Stimulated activated naive CD8-positive, alpha-beta T cell treated with anti-CD3 and anti-CD28 coated beads, Interleukin-15, Interleukin-2, amounts not matched to agents 100 ng/mL and 50 ng/mL, for 24 hours (primary cell): ENCODE measurements around the gene CRYL1.
A peak's percentile ranks its signal among the peaks of the same experiment; 100 is the strongest.

Experiments used
- H3K27ac Mint-ChIP-seq: one replicate; pipeline ENCODE4 v1.8.0; 2021; ENCODE audit warnings: mild to moderate bottlenecking, mixed read lengths
- H3K27me3 Mint-ChIP-seq: one replicate; pipeline ENCODE4 v1.8.0; 2021; ENCODE audit warnings: mixed read lengths
- H3K36me3 Mint-ChIP-seq: one replicate; pipeline ENCODE4 v1.8.0; 2021; ENCODE audit warnings: low read depth, mixed read lengths
- H3K4me1 Mint-ChIP-seq: one replicate; pipeline ENCODE4 v1.8.0; 2021; ENCODE audit warnings: low read depth, mixed read lengths
- H3K4me3 Mint-ChIP-seq: one replicate; pipeline ENCODE4 v1.8.0; 2021; ENCODE audit warnings: mild to moderate bottlenecking, mixed read lengths
- H3K9me3 Mint-ChIP-seq: one replicate; pipeline ENCODE4 v1.8.0; 2021; ENCODE audit warnings: mixed read lengths

The CRYL1 gene

GRCh38 chr13:20462533-20462915, 63.1 kb downstream of the CRYL1 start:
- Mint-ChIP-seq H3K4me3 (no peak overlapping the region), H3K9me3 (no peaks in the 10 kb centered on the region), H3K36me3 (no peaks in the 10 kb centered on the region), H3K27me3 (no peaks in the 10 kb centered on the region), H3K4me1 (peaks cover 49% of the 10 kb centered on the region), H3K27ac (no peak overlapping the region)

GRCh38 chr13:20461860-20462532, 63.7 kb downstream of the CRYL1 start:
- H3K9me3 Mint-ChIP-seq, result no peaks in the 10 kb centered on the region
- H3K4me1 Mint-ChIP-seq, result peaks cover 54% of the 10 kb centered on the region
- no peaks in the 10 kb centered on the region for H3K36me3 Mint-ChIP-seq
- no peaks in the 10 kb centered on the region for H3K27me3 Mint-ChIP-seq
- H3K27ac Mint-ChIP-seq, result peak overlapping the region; percentile 81
- H3K4me3 Mint-ChIP-seq, result peak overlapping the region; percentile 60

GRCh38 chr13:20461481-20461859, 64.2 kb downstream of the CRYL1 start:
- Mint-ChIP-seq H3K27me3 (no peaks in the 10 kb centered on the region), H3K9me3 (no peaks in the 10 kb centered on the region), H3K4me3 (peak overlapping the region; percentile 60), H3K36me3 (no peaks in the 10 kb centered on the region), H3K27ac (peak overlapping the region; percentile 81), H3K4me1 (peaks cover 54% of the 10 kb centered on the region)

- Mint-ChIP-seq H3K36me3 (no peaks in the 10 kb centered on the region), H3K4me1 (peaks cover 54% of the 10 kb centered on the region), H3K4me3 (no peak overlapping the region), H3K9me3 (no peaks in the 10 kb centered on the region), H3K27me3 (no peaks in the 10 kb centered on the region), H3K27ac (peak overlapping the region; percentile 81)
These were observed 64.9 kb downstream of the CRYL1 start for GRCh38 chr13:20460761-20461160.

- Mint-ChIP-seq H3K9me3 (peaks cover 6% of the 10 kb centered on the region), H3K27me3 (no peaks in the 10 kb centered on the region), H3K4me3 (no peak overlapping the region), H3K27ac (peak overlapping the region; percentile 75), H3K4me1 (peaks cover 42% of the 10 kb centered on the region), H3K36me3 (no peaks in the 10 kb centered on the region)
These were observed 68.0 kb downstream of the CRYL1 start for GRCh38 chr13:20457670-20458069.

GRCh38 chr13:20456737-20457136, 68.9 kb downstream of the CRYL1 start:
- Mint-ChIP-seq H3K4me3 (no peak overlapping the region), H3K36me3 (no peaks in the 10 kb centered on the region), H3K4me1 (peaks cover 36% of the 10 kb centered on the region), H3K27me3 (no peaks in the 10 kb centered on the region), H3K27ac (peak overlapping the region; percentile 19), H3K9me3 (peaks cover 6% of the 10 kb centered on the region)

- H3K27ac Mint-ChIP-seq, result no peak overlapping the region
- peaks cover 27% of the 10 kb centered on the region for H3K36me3 Mint-ChIP-seq
- no peaks in the 10 kb centered on the region for H3K27me3 Mint-ChIP-seq
- H3K9me3 Mint-ChIP-seq, result peaks cover 22% of the 10 kb centered on the region
- H3K4me1 Mint-ChIP-seq, result peaks cover 9% of the 10 kb centered on the region
- H3K4me3 Mint-ChIP-seq, result no peak overlapping the region
These were observed 74.3 kb downstream of the CRYL1 start for GRCh38 chr13:20451397-20451796.

- Mint-ChIP-seq H3K27ac (no peak overlapping the region), H3K36me3 (peaks cover 38% of the 10 kb centered on the region), H3K27me3 (no peaks in the 10 kb centered on the region), H3K4me1 (peaks cover 9% of the 10 kb centered on the region), H3K4me3 (no peak overlapping the region), H3K9me3 (peaks cover 16% of the 10 kb centered on the region)
These were observed 77.2 kb downstream of the CRYL1 start for GRCh38 chr13:20448470-20448869.

GRCh38 chr13:20446900-20447299, 78.8 kb downstream of the CRYL1 start:
- H3K27ac Mint-ChIP-seq, result no peak overlapping the region
- H3K4me1 Mint-ChIP-seq, result peaks cover 21% of the 10 kb centered on the region
- H3K9me3 Mint-ChIP-seq, result peaks cover 16% of the 10 kb centered on the region
- peaks cover 38% of the 10 kb centered on the region for H3K36me3 Mint-ChIP-seq
- no peaks in the 10 kb centered on the region for H3K27me3 Mint-ChIP-seq
- H3K4me3 Mint-ChIP-seq, result no peak overlapping the region

GRCh38 chr13:20446405-20446804, 79.3 kb downstream of the CRYL1 start:
- H3K9me3 Mint-ChIP-seq, result peaks cover 16% of the 10 kb centered on the region
- peaks cover 18% of the 10 kb centered on the region for H3K4me1 Mint-ChIP-seq
- no peaks in the 10 kb centered on the region for H3K27me3 Mint-ChIP-seq
- peaks cover 38% of the 10 kb centered on the region for H3K36me3 Mint-ChIP-seq
- no peak overlapping the region for H3K4me3 Mint-ChIP-seq
- H3K27ac Mint-ChIP-seq, result no peak overlapping the region

- H3K27ac Mint-ChIP-seq, result no peak overlapping the region
- no peaks in the 10 kb centered on the region for H3K27me3 Mint-ChIP-seq
- peaks cover 27% of the 10 kb centered on the region for H3K36me3 Mint-ChIP-seq
- no peak overlapping the region for H3K4me3 Mint-ChIP-seq
- H3K9me3 Mint-ChIP-seq, result peaks cover 4% of the 10 kb centered on the region
- peaks cover 15% of the 10 kb centered on the region for H3K4me1 Mint-ChIP-seq
These were observed 82.8 kb downstream of the CRYL1 start for GRCh38 chr13:20442798-20443381.

GRCh38 chr13:20442375-20442774, 83.3 kb downstream of the CRYL1 start:
- Mint-ChIP-seq H3K36me3 (peaks cover 22% of the 10 kb centered on the region), H3K9me3 (no peaks in the 10 kb centered on the region), H3K27ac (no peak overlapping the region), H3K27me3 (no peaks in the 10 kb centered on the region), H3K4me1 (peaks cover 15% of the 10 kb centered on the region), H3K4me3 (no peak overlapping the region)

- no peaks in the 10 kb centered on the region for H3K9me3 Mint-ChIP-seq
- no peak overlapping the region for H3K27ac Mint-ChIP-seq
These were observed 83.8 kb downstream of the CRYL1 start for GRCh38 chr13:20441879-20442278.

GRCh38 chr13:20441056-20441455, 84.6 kb downstream of the CRYL1 start:
- Mint-ChIP-seq H3K9me3 (no peaks in the 10 kb centered on the region), H3K27ac (no peak overlapping the region), H3K4me1 (peaks cover 15% of the 10 kb centered on the region), H3K27me3 (no peaks in the 10 kb centered on the region), H3K4me3 (no peak overlapping the region), H3K36me3 (peaks cover 14% of the 10 kb centered on the region)

More at GRCh38 chr13:20441879-20442278, 83.8 kb downstream of the CRYL1 start:
- Mint-ChIP-seq H3K36me3 (peaks cover 17% of the 10 kb centered on the region), H3K27me3 (no peaks in the 10 kb centered on the region), H3K4me3 (no peak overlapping the region), H3K4me1 (peaks cover 15% of the 10 kb centered on the region)

GRCh38 chr13:20439261-20439660, 86.4 kb downstream of the CRYL1 start:
- Mint-ChIP-seq H3K27ac (no peak overlapping the region), H3K4me1 (peaks cover 15% of the 10 kb centered on the region), H3K4me3 (no peak overlapping the region), H3K36me3 (peaks cover 9% of the 10 kb centered on the region), H3K9me3 (peaks cover 3% of the 10 kb centered on the region), H3K27me3 (no peaks in the 10 kb centered on the region)

- no peaks in the 10 kb centered on the region for H3K27me3 Mint-ChIP-seq
- no peak overlapping the region for H3K4me3 Mint-ChIP-seq
- H3K36me3 Mint-ChIP-seq, result peaks cover 11% of the 10 kb centered on the region
- H3K9me3 Mint-ChIP-seq, result peaks cover 3% of the 10 kb centered on the region
- H3K4me1 Mint-ChIP-seq, result peaks cover 15% of the 10 kb centered on the region
- no peak overlapping the region for H3K27ac Mint-ChIP-seq
These were observed 86.9 kb downstream of the CRYL1 start for GRCh38 chr13:20438801-20439200.
